Inferior parietal cortex (tissue), 1 donor: ENCODE measurements around the gene ATP6V0A4.
"Not testable (repeated sequence)": the region's sequence is repeated elsewhere in the genome, so short reads cannot be mapped to it uniquely, and the experiment has no call there.

Source experiments
- DNase-seq: peaks from one replicate; pipeline ENCODE4 v3.0.0-alpha.2; 2016; ENCODE audit errors: extremely low spot score

ATP6V0A4 gene

DNA sequence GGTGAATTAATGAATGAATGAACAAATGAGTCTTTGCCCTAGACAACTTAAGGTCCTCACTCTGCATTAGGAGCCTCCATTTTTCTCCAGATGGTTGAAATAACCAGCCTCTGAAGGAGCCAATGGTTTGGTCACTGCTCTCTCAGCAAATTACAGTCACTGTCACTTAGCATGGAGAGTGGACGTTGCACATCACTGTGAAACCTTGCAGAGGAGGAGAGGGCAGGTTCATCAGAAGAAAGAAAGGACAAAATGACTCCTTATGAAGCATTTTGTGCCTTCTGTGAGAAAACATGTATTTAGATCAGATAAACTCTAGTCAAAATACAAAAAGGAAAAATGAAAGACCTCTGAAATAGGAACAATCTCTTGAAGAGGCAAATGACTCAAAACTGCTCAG lies 6.6 kb upstream of the ATP6V0A4 start:
- DNase-seq, result no peak

DNA sequence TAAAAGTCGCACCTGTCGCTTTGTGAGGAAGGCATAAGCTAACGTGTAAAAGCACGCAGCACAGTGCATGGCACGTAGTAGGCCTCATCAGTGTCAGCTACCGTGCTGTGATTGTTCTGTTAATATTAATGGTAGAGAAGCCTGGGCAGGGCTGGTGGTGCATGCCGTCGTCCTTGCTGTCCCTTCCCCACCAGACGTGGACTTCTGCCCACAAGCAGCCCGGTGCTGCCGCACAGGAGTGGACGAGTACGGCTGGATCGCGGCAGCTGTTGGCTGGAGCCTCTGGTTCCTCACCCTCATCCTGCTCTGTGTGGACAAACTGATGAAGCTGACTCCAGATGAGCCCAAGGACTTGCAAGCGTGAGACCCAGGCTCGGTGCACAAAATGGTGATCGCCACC lies 4.7 kb upstream of the ATP6V0A4 start:
- DNase-seq, result no peak

DNA sequence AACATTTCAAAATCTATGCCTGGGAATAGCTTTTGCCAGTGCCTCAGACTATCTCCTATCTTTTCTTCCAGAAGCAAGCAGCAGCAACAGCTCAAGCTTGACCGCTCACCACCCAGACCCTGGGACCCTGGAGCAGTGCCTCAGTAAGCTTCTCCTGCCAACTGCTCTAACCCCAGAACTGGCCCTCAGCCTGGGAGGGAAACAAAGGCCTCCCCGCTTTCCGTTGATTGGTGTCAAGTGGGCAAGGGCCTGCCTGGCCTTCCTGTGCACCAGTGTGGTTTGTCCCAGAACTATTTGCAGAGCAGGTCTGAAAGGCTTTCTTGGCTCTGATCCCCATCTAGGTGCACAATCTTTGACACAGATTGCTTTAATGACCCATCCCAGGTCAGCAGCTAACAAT lies 3.3 kb upstream of the ATP6V0A4 start:
- no peak for DNase-seq

DNA sequence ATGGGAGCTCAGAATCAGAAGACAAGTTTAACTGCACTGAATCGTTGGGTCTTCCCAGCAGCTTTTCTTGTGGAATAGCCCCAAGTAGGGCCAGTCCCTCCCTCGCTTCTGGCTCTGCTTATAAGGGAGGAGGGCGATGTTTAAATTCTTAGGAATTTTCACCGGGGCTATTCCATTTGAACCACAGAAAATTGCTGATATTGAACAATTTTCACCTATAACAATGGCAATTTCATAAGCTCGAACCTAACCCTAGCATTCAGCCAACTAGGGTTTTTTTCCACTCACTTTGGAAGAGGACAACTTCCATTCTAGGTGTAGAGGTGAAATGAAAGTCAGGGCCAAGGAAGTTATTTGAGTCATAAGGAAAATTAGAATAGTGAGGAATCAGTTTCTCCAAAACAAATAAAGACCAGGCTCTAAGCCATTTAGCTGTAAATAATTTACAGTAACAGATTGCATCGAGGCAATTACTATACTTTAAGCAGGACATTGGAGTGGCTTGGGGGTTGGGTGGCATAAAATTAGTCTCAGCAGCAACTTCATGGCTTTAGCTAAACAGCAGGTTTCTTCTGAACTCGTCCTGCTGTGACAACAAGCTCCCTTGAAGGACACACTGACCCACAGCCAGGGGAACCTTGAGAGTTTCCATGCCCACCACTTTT lies 1.5 kb upstream of the ATP6V0A4 start:
- DNase-seq, result no peak

DNA sequence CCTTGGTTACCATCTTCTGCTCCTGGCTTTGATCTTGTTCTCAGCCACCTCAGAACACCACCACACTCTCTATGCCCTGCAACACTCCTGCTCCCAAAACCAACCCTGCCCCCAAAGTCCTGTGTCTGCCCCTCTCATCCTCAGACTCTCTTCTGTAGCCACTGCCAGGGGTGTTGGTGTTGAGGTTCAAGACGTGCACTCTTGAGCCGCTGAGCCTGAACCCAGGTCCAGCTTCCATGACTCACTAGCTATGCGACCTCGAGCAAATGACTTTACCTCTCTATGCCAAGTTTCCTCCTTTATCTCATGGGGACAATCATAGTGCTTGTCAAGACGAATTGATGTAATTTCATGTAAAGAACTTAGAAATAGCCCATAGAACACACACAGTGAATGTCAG lies 840 bp upstream of the ATP6V0A4 start:
- no peak for DNase-seq

DNA sequence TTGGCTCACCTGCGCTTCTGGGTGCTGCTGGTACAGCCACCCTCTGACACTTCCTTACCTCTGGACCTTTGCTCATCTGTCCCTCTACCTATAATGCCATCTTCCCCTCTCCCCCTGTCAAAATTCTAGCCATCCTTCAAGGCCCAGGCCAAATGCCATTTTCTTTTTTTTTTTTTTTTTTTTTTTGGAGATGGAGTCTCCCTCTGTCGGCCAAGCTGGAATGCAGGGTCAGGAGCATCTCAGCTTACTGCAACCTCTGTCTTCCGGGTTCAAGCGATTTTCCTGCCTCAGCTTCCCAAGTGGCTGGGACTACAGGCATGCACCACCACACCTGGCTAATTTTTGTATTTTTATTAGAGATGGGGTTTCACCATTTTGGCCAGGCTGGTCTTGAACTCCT lies 950 bp downstream of the ATP6V0A4 start:
- not testable (repeated sequence) for DNase-seq

DNA sequence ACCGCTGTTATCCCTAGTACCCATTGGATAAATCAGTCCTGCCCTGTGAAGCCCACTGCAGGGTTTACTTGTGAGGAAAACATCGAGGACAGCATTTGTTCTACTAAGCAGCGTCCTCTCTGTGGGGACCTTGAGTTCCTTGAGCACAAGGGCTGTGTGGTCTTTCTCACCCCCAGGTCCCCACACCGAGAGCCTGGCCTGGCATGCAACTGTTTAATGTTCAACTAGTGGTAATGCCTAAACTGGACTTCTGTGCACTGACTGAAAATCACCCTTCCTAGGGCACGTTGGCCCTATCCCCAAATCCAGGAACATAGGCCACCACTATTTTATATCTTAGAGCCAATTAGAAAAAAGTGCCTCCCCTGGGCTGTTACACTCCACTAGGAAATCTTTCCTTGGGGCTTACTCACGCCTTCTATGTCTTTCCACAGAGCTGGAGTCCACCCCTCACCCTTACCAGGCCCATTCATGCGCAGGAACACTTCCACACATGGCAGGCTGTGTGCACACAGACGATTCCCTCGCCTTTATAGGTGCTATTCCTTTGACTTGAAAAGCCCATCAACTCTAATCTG lies 1.9 kb downstream of the ATP6V0A4 start:
- no peak for DNase-seq

DNA sequence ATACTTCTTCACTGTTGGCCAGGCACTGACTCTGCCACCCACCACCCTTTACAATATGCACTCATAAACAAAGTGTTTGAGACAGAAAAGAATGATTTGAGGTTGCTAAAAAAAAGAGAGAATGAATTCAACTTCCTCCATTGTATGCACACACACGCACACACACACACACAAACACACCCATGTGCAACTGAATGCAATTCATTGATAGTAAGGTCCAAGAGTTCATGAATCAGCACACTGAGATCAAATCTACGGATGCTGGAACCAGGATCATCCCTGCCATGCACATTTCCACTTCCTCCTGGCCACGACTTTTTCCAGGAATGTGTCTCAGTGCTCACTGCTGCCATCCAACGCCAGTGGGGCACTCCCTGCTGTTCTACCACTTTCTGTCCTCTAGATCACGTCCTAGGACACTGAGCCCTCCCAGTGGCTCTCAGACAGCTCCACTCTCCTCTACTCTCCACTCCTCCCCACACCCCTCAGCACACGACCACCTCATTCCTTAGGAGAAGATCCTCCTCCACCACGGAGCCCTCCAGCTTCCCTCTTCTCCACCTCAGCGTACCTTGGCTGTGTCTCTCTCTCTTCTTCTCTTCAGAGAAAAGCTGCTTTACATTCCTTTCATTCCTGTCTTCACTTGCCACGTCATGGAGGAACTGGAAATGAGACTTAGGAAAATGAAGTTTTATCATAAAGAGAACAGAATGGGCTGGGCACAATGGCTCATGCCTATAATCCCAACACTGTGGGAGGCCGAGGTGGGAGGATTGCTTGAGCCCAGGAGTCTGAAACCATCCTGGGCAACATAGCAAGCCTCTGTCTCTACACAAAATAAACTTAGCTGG lies 12.2 kb downstream of the ATP6V0A4 start:
- no peak for DNase-seq

DNA sequence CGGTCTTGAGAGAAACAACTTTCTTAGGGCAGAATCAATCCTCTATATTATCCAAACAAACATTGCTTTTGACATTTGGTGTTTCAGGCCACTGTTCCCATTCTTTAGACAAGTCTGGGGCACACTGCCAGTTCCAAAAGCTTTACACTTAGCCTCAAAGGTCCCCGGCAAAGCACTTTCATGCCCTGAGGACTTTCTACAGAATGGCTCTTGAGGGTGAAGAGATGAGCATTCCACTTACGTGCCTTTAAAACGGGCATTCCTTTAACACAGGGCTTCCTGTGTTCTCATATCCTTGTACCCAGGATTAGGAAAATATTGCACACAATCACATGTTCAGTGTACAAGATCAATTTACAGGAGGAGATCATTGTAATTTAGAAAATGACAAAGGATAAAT lies 13.3 kb downstream of the ATP6V0A4 start:
- no peak for DNase-seq

DNA sequence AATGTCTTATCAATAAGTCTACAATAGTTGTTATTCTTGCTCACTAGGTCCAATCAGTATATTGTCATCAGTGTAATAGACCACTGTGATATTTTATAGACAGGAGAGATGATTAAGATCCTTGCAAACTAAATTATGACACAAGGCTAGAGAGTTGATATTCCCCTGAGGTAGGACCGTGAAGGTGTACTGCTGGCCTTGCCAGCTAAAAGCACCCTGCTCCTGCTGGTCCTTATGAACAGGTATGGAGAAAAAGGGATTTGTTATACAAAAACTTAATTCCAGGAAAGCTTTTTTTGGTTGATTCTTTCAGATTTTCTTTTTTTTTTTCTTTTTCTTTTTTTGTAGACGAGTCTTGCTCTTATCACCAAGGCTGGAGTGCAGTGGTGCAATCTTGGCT lies 17.0 kb downstream of the ATP6V0A4 start:
- no peak for DNase-seq

DNA sequence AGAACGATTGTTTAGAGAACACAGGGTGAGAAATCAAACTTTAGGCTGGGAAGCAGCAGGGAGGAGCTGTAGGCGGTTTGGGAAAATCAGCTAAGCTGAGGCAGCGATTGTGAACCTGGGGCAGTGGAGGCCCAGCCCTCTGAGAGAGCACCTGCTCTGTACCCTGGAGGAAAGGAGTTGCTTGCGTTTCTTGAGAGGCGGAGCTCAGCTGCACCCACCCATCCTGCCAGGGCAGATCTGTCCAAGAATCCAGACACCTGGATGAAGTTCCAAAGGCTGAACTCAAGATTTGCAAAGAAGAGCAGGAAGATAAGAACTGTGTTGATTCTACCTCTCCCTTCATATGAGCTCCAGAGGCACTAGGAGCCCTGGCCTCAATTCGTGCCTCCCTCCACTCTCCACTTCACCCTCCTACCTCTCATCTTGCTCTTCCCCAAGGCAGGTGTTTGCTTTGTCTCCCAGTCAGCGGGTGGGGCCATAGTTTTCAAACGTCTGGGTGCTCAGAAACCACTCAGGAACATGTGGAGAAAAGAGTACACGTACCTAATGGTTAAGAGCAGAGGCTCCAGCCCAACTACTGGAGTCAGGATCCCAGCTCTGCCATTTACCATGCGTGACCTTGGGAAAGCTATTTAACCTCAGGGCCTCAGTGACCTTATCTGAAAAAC lies 21.7 kb downstream of the ATP6V0A4 start:
- no peak for DNase-seq

DNA sequence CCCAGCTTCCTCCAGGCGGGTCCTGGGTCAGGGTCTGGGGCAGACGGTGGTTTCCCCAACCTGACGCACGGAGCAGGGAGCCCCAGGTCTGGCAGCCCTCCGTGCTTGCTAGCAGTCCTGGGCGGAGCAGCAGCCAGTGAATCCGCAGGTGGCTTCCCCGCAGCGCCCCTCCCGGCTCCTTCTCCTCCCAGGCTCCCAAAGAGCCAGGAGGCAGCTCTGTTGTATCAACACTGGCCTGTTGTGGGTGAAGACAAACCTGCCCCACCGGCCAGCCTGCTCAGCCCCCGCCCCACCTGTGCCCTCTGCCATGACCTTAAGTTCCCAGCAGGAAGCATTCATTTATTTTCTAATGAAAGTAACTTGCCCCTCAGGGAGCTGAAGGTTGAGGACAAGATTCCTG lies 24.2 kb downstream of the ATP6V0A4 start:
- no peak for DNase-seq

DNA sequence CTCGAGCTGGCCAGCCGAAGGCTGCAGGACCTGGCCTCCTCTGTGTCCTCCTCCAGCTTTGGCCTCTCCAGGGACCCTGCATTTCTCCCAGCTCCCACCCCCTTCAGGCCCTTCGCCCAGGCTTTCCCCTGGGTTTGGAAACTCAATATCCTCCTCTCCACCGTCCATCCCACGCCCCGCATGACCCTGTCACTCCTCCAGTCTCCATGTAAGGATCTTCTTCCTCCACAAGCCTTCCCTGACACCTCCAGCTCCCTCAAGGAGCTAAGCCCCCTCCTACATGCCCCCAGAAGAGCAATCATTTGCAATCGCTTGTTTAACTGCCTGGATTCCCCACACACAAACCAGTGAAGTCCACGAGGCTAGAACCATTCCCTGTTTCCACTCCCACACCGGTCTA lies 24.8 kb downstream of the ATP6V0A4 start:
- no peak for DNase-seq

DNA sequence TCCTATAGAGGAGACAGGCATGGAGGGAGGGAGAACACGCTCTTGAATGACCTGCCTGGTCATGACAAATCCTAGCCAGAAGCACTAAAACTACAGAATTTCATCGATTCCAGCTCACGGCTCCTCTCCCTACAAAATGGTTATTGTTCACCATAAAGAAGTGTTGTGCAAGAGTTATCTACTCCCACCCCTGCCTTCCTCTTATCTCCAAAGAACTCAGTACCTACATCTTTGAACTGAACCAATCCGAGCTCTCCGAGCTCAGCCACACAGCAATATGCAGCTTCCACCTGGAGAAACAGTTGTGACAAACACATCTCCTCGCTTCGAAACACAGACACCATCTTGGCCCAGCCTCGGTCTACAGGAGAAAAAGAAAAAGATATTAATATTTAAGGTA lies 27.1 kb downstream of the ATP6V0A4 start:
- DNase-seq, result no peak

DNA sequence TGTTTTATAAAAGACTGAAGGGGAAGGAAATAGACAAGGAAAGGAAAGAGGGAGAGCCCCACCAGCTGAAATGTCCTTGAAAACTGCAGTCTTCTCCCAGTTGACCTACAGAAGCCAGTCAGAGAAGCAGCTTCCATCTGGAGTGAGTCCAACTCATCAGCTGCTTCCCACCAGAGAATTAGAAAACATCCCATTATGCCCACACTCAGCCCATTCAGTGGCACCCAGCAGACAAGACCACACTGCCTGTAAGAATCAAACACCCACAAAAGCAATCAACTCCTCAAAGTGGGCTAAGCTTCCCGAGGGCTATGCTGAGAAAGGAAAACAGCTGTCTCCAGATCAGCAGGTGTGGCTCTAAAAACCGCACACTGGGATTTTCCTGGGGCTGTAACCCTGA lies 29.8 kb downstream of the ATP6V0A4 start:
- DNase-seq, result no peak

DNA sequence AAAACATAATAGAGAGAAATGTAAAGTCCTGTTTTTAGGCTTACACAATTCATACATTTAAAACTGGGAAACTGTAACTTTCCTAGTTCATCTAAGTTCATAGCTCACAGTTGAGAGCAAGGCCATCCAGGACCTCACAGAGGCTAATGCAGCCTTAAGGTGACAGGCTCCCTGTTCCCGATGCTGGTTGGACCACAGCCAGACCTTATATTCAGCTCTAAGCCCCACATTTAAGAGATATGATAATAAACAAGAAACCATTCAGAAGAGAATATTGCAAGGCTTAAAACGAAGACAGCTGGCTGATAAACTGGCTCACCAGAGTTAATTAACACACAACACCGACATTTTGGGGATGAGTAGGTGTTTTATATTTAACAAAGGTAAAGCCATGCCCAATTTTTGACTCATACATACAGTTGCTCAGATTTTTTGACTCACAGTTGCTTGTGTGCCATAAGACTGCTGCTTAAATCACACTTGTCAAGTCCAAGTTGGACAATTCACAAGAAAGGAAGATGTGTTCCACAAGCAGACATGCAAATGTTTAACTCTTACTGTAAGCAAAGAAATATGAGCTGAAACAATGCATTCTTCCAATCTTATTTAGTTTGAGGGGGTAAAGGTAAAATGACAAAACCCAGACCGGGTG lies 41.3 kb downstream of the ATP6V0A4 start:
- peak; percentile 41 for DNase-seq

DNA sequence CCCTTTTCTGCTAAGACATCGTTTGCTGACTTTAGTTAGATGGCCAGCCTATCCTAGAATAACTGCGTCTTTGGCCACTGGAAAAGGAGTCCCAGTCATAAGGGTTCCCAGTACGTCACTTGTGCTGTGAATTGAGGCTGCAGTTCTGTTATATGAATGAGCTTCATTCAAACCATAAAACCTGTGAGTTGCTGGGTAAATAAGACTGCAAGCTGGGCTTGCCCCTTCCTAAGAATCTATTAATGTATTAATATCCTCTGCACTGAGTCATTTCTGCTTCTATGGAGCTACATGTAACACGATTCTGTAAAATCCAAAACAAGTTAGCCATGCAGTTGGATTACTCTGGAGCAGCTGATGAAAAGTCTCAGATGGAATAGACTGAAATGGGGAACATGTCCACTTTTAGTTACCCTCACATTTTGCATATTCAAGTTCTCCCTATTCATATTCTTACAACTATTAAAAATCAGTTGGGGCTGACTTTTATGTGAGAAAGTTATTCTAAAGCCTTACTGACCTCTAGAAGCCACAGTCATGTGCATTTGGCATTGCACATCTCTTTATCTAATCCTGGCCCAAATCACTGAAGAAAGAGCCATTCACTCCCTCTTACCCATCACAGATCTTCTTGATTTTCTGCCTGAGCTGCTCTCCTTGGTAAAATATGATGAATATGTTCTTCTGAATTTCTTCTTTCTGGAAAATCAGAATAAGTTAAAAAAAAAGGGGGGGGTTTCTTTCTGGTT lies 42.0 kb downstream of the ATP6V0A4 start:
- DNase-seq, result no peak

DNA sequence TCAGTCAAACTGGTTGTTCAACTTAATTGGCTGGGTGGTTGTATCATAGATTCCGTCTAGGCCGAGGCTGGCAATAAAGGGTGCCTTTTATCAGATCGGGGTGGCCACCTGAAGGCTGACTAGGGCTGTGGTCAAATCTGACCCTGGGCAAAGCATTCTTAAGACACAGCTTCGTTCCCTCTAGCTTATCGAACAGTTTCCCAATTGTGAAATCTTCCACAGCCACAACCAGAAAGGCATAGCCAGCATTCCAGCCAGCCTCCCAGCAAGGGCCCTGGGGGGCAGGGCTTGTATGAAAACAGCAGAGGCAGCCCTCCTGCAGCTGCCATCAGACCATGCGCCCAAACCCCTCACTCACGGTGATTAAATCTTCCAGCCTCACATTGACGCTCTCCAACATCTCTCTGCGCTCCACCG lies 42.7 kb downstream of the ATP6V0A4 start:
- no peak for DNase-seq

DNA sequence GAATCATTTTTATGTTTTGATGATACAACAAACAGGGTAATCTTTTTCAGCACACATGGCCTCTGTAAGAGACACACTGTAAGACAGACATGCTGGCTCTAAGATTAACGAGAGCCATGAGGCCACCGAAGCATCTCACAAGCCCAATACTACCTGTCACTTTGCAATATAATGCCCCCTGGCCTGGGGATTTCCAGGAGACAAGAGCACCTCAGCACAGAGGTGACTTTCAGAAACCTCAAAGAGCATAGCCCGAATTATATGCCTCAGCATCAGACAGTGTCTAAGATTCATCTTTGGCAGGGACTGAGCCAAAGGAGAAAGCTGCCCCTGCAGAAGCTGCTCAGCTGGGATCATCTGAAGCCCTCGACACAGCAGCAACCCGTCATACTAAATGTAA lies 44.4 kb downstream of the ATP6V0A4 start:
- DNase-seq, result no peak

DNA sequence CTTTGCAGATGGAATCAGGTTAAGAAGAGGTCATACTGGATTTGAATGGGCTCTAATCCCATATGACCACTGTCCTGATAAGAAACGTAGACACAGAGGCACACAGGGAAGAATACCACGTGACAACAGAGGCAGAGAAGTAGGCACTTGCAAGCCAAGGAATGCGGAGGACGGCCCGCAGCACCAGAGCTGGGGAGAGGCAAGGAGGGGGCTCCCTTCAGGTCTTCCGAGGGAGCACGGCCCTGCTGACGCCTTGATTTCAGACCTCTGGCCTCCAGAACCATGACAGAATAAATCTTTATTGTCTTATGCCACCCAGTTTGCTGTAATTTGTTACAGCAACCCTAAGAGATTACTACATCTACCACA lies 44.9 kb downstream of the ATP6V0A4 start:
- no peak for DNase-seq

DNA sequence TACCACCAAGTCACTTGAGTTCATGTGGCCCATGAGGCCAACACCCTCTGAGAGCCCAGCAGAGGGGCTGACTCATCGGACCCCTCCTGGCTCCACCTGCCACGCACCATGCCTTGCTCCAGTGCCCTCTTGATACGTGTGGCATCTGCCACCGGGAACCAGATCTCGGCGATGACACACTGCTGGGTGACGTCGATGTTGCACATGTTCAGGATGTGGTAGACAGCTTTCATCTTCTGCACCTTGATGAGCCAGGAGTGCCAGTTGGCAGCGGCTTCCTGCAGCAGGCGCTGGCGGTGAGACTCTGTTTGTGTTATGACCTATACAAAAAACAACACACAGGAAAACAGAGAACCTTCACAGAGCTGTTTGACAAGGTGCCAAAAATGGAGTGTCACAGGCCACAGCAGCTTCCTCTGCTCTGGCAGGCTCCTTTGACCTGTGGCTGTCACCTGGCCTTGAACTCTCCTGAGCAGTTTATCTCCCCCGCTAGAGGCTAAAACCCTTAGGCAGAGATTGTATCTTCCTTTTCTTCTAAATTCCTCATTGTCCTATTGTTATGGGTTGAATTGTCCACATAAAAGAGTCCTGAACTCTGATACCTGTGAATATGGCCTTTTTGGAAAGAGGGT lies 45.4 kb downstream of the ATP6V0A4 start:
- no peak for DNase-seq
